Fibroblast of the conjunctiva (primary cell): ENCODE data around the gene PRPF40A.

Experiments used
- DNase-seq: peaks from one replicate; pipeline ENCODE4 v3.0.0-alpha.2; 2010; ENCODE audit warnings: low read depth

The PRPF40A gene

DNA sequence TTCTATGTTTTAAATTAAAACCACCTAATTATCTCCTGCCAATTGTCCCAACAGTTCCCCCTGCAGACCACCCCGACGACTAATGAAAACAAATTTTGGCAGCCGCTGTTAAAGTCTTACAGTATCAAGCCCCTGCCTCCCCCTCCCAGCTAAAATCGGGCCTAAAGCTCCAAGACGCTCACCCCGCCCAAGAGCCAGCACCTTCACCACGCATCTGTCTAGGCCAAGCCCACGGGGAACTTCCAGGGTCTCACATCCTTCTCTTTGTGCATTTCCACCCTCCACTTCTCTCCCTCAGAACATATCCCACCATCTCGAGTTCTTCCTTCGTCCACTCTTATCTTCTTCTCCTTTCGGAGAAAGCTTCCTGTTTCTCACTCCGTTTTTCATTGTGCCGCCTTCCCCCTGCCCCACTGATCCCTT lies 445 bp downstream of the PRPF40A start:
- no peak for DNase-seq

- DNase-seq: no peak
These were observed 1.3 kb downstream of the PRPF40A start for GRCh38 chr2:152715854-152716428.

DNA sequence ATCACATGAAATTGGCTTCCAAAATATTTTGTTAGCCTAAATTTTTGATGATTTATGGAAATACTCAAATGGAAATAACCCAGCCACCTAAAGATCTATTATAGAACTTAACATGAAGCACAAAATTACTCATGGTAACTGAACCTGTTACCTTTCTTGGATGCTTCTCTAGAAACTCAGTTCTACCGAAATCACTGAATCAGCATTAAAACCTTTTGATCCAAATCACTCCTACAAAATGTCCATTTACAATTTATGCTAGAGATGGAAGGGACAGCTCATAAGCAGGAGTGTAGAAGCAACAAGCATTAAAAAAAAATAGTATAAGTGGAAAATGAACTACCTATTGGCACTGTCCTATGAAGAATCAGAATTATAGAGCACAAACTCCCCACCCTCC lies 2.1 kb downstream of the PRPF40A start:
- DNase-seq: no peak

DNA sequence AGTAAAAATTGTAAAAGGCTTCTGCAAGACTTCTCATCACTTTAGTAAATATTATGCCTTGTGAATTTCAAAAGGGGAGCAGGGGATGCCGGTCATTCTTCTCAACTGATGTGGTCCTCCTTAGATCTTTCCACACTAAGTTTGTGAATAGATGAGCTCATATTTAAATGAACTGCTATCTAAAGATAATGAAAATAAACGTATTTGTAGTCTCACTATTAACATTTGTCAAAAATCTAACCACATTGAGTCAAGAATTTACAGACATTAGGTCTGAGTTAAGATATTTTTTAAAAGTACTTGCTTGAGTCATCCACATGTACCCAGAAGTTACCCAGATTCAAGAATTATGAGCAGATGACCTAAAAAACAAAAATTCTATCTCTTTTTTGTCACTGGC lies 6.5 kb downstream of the PRPF40A start:
- DNase-seq: no peak

DNA sequence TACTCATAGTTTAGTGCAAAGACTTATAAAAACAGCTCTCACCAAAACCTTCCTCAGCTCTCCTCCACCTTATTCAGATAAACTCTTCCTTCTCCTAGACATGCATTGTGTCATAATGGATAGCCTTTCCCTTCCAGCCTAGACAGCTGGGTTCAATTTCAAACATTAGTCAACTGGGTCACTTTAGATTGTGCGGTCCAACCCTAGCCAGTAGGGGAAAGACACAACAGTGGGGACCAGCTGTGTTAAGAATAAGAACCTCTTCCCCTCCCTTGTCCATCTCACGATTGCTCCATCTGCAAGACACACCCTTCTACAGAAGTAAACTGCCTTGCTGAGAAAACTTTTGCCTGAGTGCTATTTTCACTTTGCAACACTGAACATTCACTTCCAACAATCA lies 8.5 kb downstream of the PRPF40A start:
- no peak for DNase-seq

- DNase-seq: no peak
These were observed 10.7 kb downstream of the PRPF40A start for GRCh38 chr2:152706477-152707021.

DNA sequence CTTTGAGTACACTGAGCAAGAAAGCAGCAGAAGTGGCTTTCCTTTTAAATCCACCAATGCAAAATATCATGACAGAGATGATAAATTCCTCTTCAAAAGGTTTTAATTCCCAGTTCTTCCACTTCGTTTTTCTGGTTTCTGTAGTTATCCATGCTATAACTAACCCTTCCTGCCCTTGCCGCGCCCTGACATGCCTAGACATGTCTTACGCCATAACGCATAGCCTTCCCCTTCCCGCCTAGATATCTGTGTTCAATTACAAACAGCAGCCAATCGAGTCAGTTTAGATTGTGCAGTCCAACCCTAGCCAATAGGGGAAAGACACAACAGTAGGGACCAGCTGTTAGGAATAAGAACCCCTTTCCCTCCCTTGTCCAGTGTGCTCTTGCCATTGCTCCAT lies 16.1 kb downstream of the PRPF40A start:
- DNase-seq: no peak

- DNase-seq: no peak
These were observed 20.8 kb downstream of the PRPF40A start for GRCh38 chr2:152696476-152696875.

GRCh38 chr2:152695763-152696162 lies 21.5 kb downstream of the PRPF40A start:
- DNase-seq: no peak

DNA sequence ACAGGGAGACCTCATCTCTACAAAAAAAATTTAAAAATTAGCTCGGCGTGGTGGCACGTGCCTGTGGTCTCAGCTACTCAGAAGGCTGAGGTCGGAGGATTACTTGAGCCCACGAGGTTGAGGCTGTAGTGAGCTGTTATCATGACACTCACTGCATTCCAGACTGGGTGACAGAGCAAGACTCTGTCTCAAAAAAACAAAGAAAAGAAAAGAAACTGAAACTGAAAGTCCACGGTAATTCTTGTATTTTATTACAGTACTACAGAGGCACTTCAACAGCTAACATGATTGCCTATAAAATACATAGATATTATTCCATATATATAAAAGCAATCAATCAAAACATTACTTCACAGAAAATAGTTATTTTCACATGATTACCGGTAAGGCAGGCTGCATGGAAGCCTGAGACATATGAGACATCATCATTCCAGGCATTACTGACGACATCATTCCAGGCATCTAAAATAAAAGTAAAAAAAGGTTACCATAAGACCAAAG lies 23.1 kb downstream of the PRPF40A start:
- DNase-seq: no peak

- DNase-seq: no peak
These were observed 24.2 kb downstream of the PRPF40A start for GRCh38 chr2:152693033-152693432.

DNA sequence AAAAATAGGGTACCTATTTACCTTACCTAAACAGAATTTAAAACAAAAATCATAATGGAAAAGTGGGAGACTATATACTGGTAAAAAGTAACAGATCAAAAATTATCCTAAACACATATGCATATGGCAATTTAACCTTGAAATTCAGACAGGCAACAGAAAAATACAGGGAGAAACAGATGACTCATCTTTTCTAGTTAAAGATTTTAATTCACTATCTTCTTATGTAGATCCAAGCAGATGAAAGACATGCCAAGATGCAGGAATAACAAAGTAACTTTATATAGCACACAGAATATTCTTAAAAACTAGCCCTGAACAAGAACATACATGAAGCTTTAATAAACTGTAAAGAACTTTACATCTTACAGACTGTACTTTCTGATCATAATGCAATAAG lies 30.9 kb downstream of the PRPF40A start:
- no peak for DNase-seq

DNA sequence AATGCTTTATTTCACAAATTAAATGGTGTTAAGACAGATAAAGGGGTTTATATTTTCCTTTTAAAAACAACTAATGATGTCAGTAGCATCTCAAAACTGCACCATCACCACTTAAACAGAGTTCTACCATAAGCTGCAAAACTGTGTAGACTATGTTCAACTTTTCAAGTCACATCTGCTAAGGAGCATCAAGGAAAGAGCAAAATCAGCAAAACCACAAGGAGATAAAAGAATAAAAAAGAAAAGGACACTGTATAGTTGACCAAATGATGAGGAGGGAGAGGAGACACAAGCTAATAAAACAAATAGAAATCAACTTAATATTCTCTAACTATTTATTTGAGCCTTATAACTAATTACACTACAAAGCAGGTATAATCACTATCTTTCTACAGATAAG lies 33.9 kb downstream of the PRPF40A start:
- no peak for DNase-seq

DNA sequence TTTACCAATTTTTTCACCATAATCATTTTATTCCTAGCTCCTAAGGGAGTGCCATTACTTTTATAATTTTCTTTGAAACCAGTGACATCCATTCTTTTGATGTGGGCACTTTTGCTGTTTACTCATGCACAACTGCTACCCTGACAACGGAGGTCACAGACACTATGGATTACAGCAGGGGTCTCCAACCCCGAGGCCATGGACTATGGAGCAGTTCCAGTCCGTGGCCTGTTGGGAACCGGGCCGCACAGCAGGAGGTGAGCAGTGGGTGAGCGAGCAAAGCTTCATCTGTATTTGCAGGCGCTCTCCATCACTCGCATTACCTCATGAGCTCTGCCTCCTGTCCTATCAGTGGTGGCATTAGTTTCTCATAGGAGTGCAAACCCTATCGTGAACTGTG lies 34.6 kb downstream of the PRPF40A start:
- no peak for DNase-seq

- no peak for DNase-seq
These were observed 38.5 kb downstream of the PRPF40A start for GRCh38 chr2:152678808-152679207.

DNA sequence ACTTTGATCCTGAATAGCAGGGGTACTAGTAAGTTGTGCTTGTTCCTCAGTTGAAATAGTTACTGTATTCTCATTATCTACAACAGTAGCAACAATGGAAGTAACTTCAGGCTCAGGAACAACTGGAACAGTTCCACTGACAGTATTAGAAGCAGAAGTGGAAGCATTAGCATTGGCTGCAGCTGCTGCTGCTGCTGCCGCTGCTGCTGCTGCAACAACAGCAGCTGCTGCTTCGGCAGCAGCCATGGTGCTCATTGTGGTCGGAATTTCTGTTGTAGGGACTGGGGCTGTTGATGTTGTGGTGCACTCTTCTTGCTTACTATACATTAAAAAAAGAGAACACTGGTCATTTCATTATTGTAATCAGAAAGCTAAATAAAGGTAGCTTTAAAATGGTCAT lies 40.8 kb downstream of the PRPF40A start:
- DNase-seq: no peak

DNA sequence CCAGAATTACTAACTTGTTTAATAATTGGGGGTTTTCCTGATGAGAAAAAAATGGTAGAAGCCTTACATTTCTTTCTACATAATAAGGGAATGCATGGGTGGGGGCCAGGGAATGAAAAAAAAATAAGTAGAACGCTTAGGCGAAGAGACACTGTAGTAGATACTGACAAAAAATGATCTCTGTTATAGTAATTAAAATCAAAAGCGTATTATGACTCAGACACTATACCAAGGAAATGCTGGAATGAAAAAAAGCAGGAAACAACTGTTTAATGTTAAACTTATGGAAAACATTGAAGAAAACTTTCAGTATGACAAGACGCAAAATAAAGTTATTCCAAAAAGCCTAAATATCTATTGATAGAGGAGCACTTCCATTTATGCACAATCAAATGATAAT lies 42.9 kb downstream of the PRPF40A start:
- DNase-seq: no peak

DNA sequence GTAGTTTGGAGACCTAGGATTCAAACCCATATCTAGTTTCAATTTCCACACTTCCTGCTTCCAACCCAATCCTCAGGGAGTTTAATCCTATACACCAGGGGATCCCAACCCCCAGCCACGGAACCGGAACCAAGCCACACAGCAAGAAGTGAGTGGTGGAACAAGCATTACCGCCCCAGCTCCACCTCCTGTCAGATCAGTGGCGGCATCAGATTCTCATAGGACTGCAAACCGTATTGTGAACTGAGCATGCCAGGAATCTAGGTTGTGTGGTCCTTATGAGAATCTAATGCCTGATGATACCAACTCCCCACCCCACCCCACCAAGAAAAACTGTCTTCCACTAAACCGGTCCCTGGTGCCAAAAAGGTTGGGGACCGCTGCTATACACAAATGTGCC lies 52.5 kb downstream of the PRPF40A start:
- DNase-seq: no peak

- no peak for DNase-seq
These were observed 56.2 kb downstream of the PRPF40A start for GRCh38 chr2:152661076-152661475.

DNA sequence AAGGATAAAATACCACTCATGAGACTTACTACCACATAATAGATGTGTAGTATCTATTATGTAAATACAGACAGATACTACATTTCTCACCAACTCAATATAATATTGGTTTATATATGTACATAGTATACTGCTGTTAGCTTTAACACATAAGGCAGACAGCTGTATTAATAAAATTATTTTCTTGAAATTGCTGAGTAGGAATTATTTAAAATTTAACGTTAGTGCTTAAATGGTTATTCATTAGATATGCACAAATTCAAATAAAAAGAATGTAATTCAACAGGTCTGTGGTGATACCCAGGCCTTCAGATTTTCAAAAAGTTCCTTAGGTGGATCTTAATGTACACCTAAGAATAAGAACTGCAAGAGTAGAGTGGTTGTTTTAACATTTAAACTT lies 59.0 kb downstream of the PRPF40A start:
- no peak for DNase-seq

DNA sequence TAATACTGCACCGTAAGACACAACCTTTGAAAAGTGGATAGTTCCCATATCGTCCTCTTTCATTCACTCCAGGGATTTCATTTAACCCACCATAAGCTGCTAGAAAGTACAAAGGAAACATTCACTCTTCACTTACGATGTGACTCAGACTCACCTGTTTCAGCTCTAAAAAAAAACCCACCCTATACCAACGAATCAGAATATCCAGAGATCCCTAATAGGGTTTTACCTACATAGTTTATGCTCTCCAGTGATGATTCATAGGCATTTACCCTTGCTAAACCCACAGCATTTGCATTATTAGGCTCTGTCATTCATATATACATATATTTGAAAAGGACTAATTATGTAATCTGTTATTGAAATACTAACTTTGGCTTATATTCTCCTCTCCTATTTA lies 60.2 kb downstream of the PRPF40A start:
- no peak for DNase-seq

GRCh38 chr2:152655880-152656279 lies 61.4 kb downstream of the PRPF40A start:
- no peak for DNase-seq

GRCh38 chr2:152651834-152652233 lies 65.4 kb downstream of the PRPF40A start:
- DNase-seq: no peak

- DNase-seq: no peak
These were observed 66.4 kb downstream of the PRPF40A start for GRCh38 chr2:152650768-152651371.
